BE2C (cell line): ENCODE data around the gene PFDN1.

Experiments used
- DNase-seq: peaks from one replicate; pipeline ENCODE4 v3.0.0-alpha.2; 2020
- H3K27me3 ChIP-seq: fragments of 250-450 bp; sonication (Bioruptor Pico); 2 replicates; pipeline ENCODE4 v1.5.1; 2020; ENCODE audit warnings: mild to moderate bottlenecking
- H3K36me3 ChIP-seq: fragments of 250-450 bp; sonication (Bioruptor Pico); 2 replicates; pipeline ENCODE4 v1.5.1; 2020; ENCODE audit warnings: mild to moderate bottlenecking
- H3K4me1 ChIP-seq: fragments of 250-450 bp; sonication (Bioruptor Pico); 2 replicates; pipeline ENCODE4 v1.5.1; 2020
- H3K4me3 ChIP-seq: 2 replicates; pipeline ENCODE4 v1.5.1; 2011; ENCODE audit warnings: low read depth, low read length
- H3K9me3 ChIP-seq: fragments of 250-450 bp; sonication (Bioruptor Pico); 2 replicates; pipeline ENCODE4 v1.5.1; 2020
- TF ChIP-seq, protein P1 (sequence below): IDR thresholded peaks from 2 replicates; pipeline ENCODE4 v1.5.1; 2012; ENCODE audit warnings: mild to moderate bottlenecking, low read depth, low read length

Gene PFDN1

GRCh38 chr5:140234377-140234989 is 68.4 kb downstream of the PFDN1 start:
- TF ChIP-seq, protein P1, sequence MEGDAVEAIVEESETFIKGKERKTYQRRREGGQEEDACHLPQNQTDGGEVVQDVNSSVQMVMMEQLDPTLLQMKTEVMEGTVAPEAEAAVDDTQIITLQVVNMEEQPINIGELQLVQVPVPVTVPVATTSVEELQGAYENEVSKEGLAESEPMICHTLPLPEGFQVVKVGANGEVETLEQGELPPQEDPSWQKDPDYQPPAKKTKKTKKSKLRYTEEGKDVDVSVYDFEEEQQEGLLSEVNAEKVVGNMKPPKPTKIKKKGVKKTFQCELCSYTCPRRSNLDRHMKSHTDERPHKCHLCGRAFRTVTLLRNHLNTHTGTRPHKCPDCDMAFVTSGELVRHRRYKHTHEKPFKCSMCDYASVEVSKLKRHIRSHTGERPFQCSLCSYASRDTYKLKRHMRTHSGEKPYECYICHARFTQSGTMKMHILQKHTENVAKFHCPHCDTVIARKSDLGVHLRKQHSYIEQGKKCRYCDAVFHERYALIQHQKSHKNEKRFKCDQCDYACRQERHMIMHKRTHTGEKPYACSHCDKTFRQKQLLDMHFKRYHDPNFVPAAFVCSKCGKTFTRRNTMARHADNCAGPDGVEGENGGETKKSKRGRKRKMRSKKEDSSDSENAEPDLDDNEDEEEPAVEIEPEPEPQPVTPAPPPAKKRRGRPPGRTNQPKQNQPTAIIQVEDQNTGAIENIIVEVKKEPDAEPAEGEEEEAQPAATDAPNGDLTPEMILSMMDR: no peak

DNA sequence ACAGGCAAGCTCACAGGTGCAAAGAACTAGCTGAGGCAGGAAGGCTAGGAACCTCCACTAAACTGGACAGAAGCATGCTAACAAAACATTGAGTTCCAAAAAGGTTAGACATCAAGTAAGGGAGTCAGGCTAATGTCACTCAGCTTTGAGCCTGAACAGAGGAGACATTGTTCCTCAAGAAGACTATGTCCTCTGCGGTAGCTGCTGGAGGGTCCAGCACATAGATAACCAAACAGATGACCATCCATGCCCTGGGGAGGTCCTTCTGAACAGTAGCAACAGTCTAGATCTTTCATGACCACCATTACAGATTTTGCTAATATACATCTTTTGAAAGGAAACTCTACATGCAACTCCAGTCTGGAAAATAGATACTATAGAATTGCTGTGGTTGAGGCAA is 70.2 kb downstream of the PFDN1 start:
- TF ChIP-seq, protein P1: no peak
- Histone ChIP-seq H3K4me1 (no peaks in the 10 kb centered on the region), H3K4me3 (no peak overlapping the region), H3K36me3 (no peaks in the 10 kb centered on the region), H3K27me3 (no peaks in the 10 kb centered on the region), H3K9me3 (no peaks in the 10 kb centered on the region)
- DNase-seq: no peak

More at GRCh38 chr5:140234377-140234989, 68.4 kb downstream of the PFDN1 start:
- Histone ChIP-seq H3K4me1 (no peaks in the 10 kb centered on the region), H3K4me3 (no peak overlapping the region), H3K36me3 (no peaks in the 10 kb centered on the region), H3K9me3 (no peaks in the 10 kb centered on the region), H3K27me3 (no peaks in the 10 kb centered on the region)
- no peak for DNase-seq

- TF ChIP-seq, protein P1: no peak
- no peak for DNase-seq
- Histone ChIP-seq H3K9me3 (no peaks in the 10 kb centered on the region), H3K4me3 (no peak overlapping the region), H3K27me3 (no peaks in the 10 kb centered on the region), H3K4me1 (no peaks in the 10 kb centered on the region), H3K36me3 (no peaks in the 10 kb centered on the region)
These were observed 72.5 kb downstream of the PFDN1 start for GRCh38 chr5:140230373-140230772.

DNA sequence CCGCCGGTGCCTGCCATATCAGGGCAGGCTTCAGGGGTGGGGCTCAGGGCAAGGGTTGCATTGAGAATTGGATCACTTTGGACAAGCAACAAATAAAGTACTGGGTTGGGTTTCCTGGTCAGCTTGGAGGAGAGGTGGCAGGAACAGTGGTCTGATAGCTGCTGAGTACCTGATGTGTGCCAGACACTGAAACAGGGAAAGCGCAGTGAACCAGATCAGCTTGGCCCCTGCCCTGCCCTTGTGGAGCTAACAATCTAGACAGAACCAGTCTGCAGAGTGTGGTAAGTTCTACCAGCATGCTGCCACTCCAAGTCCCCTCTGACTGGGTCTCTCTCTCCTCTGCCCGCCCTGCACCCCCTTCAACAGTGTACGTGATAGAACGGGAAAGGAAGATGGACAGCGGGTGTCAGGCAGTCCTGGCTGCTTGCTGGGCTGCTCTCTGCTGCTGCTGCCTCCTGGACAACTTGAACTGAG is 74.5 kb downstream of the PFDN1 start:
- Histone ChIP-seq H3K4me1 (no peaks in the 10 kb centered on the region), H3K9me3 (no peaks in the 10 kb centered on the region), H3K27me3 (no peaks in the 10 kb centered on the region), H3K36me3 (no peaks in the 10 kb centered on the region), H3K4me3 (no peak overlapping the region)
- no peak for DNase-seq
- TF ChIP-seq, protein P1: no peak

DNA sequence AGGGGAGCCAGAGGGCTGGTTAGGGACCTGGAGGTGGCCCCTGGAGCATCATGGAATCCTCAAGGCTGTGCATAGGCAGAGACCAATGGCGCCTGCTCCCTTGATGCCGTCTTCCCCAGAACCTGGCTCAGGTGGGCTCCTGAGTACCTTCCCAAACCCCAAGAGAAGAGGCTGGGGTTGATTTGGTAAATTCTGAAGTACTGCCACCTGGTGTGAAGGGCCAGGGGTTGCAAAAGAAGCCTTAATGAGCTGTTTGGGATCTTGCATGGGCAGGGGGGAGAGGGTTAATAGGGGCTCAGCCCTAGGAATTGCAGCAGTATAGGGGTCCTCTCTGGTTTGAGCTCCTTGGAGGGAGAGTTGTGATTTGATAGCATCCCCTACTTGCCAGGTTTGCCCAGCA is 75.9 kb downstream of the PFDN1 start:
- DNase-seq: no peak
- H3K36me3 ChIP-seq: no peaks in the 10 kb centered on the region

GRCh38 chr5:140225396-140225795 is 77.5 kb downstream of the PFDN1 start:
- Histone ChIP-seq H3K36me3 (no peaks in the 10 kb centered on the region), H3K9me3 (no peaks in the 10 kb centered on the region), H3K27me3 (no peaks in the 10 kb centered on the region), H3K4me1 (peaks cover 3% of the 10 kb centered on the region; the same call in 1 of the 2 replicates), H3K4me3 (no peak overlapping the region)
- TF ChIP-seq, protein P1: no peak
- no peak for DNase-seq

More for the DNA sequence above, 75.9 kb downstream of the PFDN1 start:
- H3K9me3 ChIP-seq: no peaks in the 10 kb centered on the region
- no peaks in the 10 kb centered on the region for H3K4me1 ChIP-seq
- H3K27me3 ChIP-seq: no peaks in the 10 kb centered on the region
- no peak overlapping the region for H3K4me3 ChIP-seq
- TF ChIP-seq, protein P1: peak; percentile 13; the same call in 1 of the 2 replicates
